ENCODE measurements around the gene TPCN2.
A peak's percentile ranks its signal among the peaks of the same experiment; 100 is the strongest.
"Not testable (repeated sequence)": the region's sequence is repeated elsewhere in the genome, so short reads cannot be mapped to it uniquely, and the experiment has no call there.

TPCN2 gene

DNA sequence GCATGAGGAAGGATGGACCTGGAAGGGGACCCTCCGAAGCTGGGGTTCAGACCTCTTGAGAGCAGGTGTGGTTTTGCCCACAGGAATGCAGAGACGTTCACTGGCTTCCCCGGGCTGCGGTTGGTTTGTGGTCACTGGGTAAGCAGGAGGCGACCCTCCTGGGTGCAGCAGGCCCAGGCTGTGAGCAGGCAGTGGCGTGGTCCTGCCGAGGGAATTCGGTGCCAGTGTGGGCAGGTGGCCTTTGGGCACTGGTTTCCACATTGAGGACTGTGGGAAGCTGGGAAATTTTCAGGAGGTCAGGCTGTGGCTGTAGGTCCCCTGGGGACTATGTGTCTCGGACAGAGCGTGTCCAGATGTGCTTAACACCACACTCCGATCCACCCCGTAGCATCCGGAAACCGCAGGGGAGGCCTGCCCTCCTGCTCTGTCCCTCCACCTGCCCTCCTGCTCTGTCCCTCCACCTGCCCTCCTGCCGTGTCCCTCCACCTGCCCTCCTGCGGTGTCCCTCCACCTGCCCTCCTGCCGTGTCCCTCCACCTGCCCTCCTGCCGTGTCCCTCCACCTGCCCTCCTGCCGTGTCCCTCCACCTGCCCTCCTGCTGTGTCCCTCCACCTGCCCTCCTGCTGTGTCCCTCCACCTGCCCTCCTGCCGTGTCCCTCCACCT, 27.5 kb downstream of the TPCN2 start:
- H3K4me1 ChIP-seq (ENCODE audit: control insufficient read depth, insufficient read depth, low read depth, low read length), result peaks cover 33% of the 10 kb centered on the region
- H3K14ac ChIP-seq (ENCODE audit: low read length in 2 of 2), result no peak overlapping the region
- peaks cover 8% of the 10 kb centered on the region for H3K79me1 ChIP-seq (replicated peaks; ENCODE audit: low read length, poor library complexity, severe bottlenecking)
- no peak overlapping the region for H3K23ac ChIP-seq (ENCODE audit: low read length in 2 of 2)
- no peaks in the 10 kb centered on the region for H3K27me3 ChIP-seq (ENCODE audit: control insufficient read depth in 1 of 2, insufficient read depth in 1 of 2, low read length in 2 of 2)
- H3K9me3 ChIP-seq (ENCODE audit: control insufficient read depth, low read length), result no peaks in the 10 kb centered on the region
- no peak overlapping the region for H4K8ac ChIP-seq (ENCODE audit: low read length)
- no peak overlapping the region for H2AK5ac ChIP-seq (ENCODE audit: low read length, severe bottlenecking)
- H4K91ac ChIP-seq (ENCODE audit: low read length), result no peak overlapping the region
- no peak overlapping the region for H3K4ac ChIP-seq (ENCODE audit: low read depth in 1 of 2, low read length in 2 of 2)
- H2BK12ac ChIP-seq (ENCODE audit: low read length in 2 of 2), result no peak overlapping the region
- no peak overlapping the region for H3K18ac ChIP-seq (ENCODE audit: low read depth in 1 of 2, low read length in 2 of 2)
- H2BK15ac ChIP-seq (ENCODE audit: low read depth, poor library complexity, severe bottlenecking), result no peak overlapping the region
- peaks cover 47 to 52% of the 10 kb centered on the region in 2 experiments for H3K36me3 ChIP-seq (ENCODE audit: control insufficient read depth in 1 of 2, insufficient read depth in 2 of 2, low read depth in 1 of 2, low read length in 2 of 2)
- no peak overlapping the region for H3K27ac ChIP-seq (ENCODE audit: low read length, poor library complexity, severe bottlenecking)
- no peak overlapping the region for H3K4me2 ChIP-seq (ENCODE audit: low read length, poor library complexity, severe bottlenecking)
- no peak for DNase-seq
- H3K4me3 ChIP-seq (ENCODE audit: insufficient read depth in 1 of 2, low read depth in 1 of 2, low read length in 2 of 2), result no peak overlapping the region
- H2BK5ac ChIP-seq (ENCODE audit: low read depth, low read length, poor library complexity, severe bottlenecking), result no peak overlapping the region
- H2AFZ ChIP-seq (ENCODE audit: low read depth, low read length), result no peak overlapping the region
- WGBS, result 80% methylated on average over 19 of the region's 20 CpGs
- H2BK120ac ChIP-seq (ENCODE audit: low read depth, low read length), result no peak overlapping the region
- peak overlapping the region; percentile 42 for H3K9ac ChIP-seq (ENCODE audit: low read length)

DNA sequence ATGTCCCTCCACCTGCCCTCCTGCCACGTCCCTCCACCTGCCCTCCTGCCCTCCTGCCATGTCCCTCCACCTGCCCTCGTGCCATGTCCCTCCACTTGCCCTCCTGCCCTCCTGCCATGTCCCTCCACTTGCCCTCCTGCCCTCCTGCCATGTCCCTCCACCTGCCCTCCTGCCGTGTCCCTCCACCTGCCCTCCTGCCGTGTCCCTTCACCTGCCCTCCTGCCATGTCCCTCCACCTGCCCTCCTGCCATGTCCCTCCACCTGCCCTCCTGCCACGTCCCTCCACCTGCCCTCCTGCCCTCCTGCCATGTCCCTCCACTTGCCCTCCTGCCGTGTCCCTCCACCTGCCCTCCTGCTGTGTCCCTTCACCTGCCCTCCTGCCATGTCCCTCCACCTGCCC, 28.2 kb downstream of the TPCN2 start:
- not testable (repeated sequence) for H3K27me3 ChIP-seq (ENCODE audit: control insufficient read depth in 1 of 2, insufficient read depth in 1 of 2, low read length in 2 of 2); H3K18ac ChIP-seq (ENCODE audit: low read depth in 1 of 2, low read length in 2 of 2)

DNA sequence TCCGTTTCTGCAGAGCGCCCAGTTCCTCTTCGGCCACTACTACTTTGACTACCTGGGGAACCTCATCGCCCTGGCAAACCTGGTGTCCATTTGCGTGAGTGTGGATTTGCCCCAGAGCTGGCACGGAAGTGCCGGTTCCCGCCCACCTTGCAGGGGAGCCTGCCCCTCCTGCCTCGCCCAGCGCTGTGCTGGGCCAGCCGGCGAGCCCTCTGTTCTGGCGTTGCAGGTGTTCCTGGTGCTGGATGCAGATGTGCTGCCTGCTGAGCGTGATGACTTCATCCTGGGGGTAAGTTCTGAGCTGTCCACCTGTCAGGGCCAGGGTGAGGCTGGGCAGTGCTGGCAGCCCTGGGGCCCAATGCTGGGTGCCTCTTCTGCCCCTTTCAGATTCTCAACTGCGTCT, 29.8 kb downstream of the TPCN2 start:
- Histone ChIP-seq H3K9me3 (ENCODE audit: control insufficient read depth, low read length) (no peaks in the 10 kb centered on the region), H2BK15ac (ENCODE audit: low read depth, poor library complexity, severe bottlenecking) (no peak overlapping the region), H3K79me1 (replicated peaks; ENCODE audit: low read length, poor library complexity, severe bottlenecking) (peaks cover 4% of the 10 kb centered on the region), H3K27ac (ENCODE audit: low read length, poor library complexity, severe bottlenecking) (no peak overlapping the region), H3K14ac (ENCODE audit: low read length in 2 of 2) (no peak overlapping the region), H3K9ac (ENCODE audit: low read length) (no peak overlapping the region), H3K18ac (ENCODE audit: low read depth in 1 of 2, low read length in 2 of 2) (no peak overlapping the region), H4K8ac (ENCODE audit: low read length) (no peak overlapping the region), H3K27me3 (ENCODE audit: control insufficient read depth in 1 of 2, insufficient read depth in 1 of 2, low read length in 2 of 2) (no peaks in the 10 kb centered on the region), H3K23ac (ENCODE audit: low read length in 2 of 2) (no peak overlapping the region), H4K91ac (ENCODE audit: low read length) (no peak overlapping the region), H3K36me3 (ENCODE audit: control insufficient read depth in 1 of 2, insufficient read depth in 2 of 2, low read depth in 1 of 2, low read length in 2 of 2) (peaks cover 44 to 49% of the 10 kb centered on the region in 2 experiments), H2BK5ac (ENCODE audit: low read depth, low read length, poor library complexity, severe bottlenecking) (no peak overlapping the region), H3K4me1 (ENCODE audit: control insufficient read depth, insufficient read depth, low read depth, low read length) (peaks cover 37% of the 10 kb centered on the region), H3K4me2 (ENCODE audit: low read length, poor library complexity, severe bottlenecking) (no peak overlapping the region), H2AK5ac (ENCODE audit: low read length, severe bottlenecking) (no peak overlapping the region), H2BK12ac (ENCODE audit: low read length in 2 of 2) (no peak overlapping the region), H3K4me3 (ENCODE audit: insufficient read depth in 1 of 2, low read depth in 1 of 2, low read length in 2 of 2) (no peak overlapping the region), H2AFZ (ENCODE audit: low read depth, low read length) (no peak overlapping the region), H2BK120ac (ENCODE audit: low read depth, low read length) (no peak overlapping the region), H3K4ac (ENCODE audit: low read depth in 1 of 2, low read length in 2 of 2) (no peak overlapping the region)
- no peak for DNase-seq
- WGBS, result 96% methylated on average over 15 of the region's 15 CpGs

More for the DNA sequence above, 28.2 kb downstream of the TPCN2 start:
- not testable (repeated sequence) for H3K9ac ChIP-seq (ENCODE audit: low read length); H2BK120ac ChIP-seq (ENCODE audit: low read depth, low read length); H2BK12ac ChIP-seq (ENCODE audit: low read length in 2 of 2); H2BK5ac ChIP-seq (ENCODE audit: low read depth, low read length, poor library complexity, severe bottlenecking); H3K79me1 ChIP-seq (replicated peaks; ENCODE audit: low read length, poor library complexity, severe bottlenecking); H3K27ac ChIP-seq (ENCODE audit: low read length, poor library complexity, severe bottlenecking); H4K91ac ChIP-seq (ENCODE audit: low read length); H3K4me3 ChIP-seq (ENCODE audit: insufficient read depth in 1 of 2, low read depth in 1 of 2, low read length in 2 of 2); H4K8ac ChIP-seq (ENCODE audit: low read length); H3K23ac ChIP-seq (ENCODE audit: low read length in 2 of 2); H2AK5ac ChIP-seq (ENCODE audit: low read length, severe bottlenecking); H3K9me3 ChIP-seq (ENCODE audit: control insufficient read depth, low read length); H2BK15ac ChIP-seq (ENCODE audit: low read depth, poor library complexity, severe bottlenecking); H3K14ac ChIP-seq (ENCODE audit: low read length in 2 of 2); H2AFZ ChIP-seq (ENCODE audit: low read depth, low read length); H3K4me2 ChIP-seq (ENCODE audit: low read length, poor library complexity, severe bottlenecking); DNase-seq; H3K4ac ChIP-seq (ENCODE audit: low read depth in 1 of 2, low read length in 2 of 2)
- Histone ChIP-seq H3K36me3 (ENCODE audit: control insufficient read depth in 1 of 2, insufficient read depth in 2 of 2, low read depth in 1 of 2, low read length in 2 of 2) (peaks cover 47 to 52% of the 10 kb centered on the region in 2 experiments), H3K4me1 (ENCODE audit: control insufficient read depth, insufficient read depth, low read depth, low read length) (peaks cover 35% of the 10 kb centered on the region)
- 79% methylated on average over 6 of the region's 6 CpGs for WGBS

DNA sequence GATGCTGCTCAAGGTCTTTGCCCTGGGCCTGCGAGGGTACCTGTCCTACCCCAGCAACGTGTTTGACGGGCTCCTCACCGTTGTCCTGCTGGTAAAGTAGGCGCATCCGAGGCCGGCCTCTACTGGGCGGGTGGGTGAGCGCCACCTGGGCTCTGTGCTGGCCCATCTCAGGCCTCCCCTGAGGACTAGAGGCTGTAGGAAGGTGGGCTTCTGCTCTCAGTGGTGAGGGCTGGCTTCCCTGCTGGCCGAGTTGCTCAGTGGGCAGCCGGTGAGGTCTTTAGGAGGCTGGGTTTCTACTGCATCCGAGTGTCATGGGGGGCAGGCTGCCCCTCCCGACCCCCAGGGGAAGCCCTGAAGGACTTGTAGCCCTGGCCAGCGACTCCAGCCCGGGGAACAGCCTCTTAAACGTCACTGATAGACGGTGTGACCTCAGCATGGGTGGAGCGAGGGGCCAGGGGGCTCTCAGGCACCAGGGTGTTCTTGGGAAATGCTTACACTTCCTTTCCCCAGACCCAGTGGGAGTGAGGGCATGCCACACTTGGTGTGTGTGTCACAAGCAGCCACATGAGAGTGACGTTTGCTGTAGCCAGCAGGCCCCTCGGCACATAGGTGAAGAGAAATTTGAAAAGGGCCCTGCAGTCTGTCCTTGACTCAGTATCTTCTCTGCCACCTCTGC, 30.3 kb downstream of the TPCN2 start:
- no peak overlapping the region for H2BK12ac ChIP-seq (ENCODE audit: low read length in 2 of 2)
- no peak overlapping the region for H2AK5ac ChIP-seq (ENCODE audit: low read length, severe bottlenecking)
- H2BK15ac ChIP-seq (ENCODE audit: low read depth, poor library complexity, severe bottlenecking), result no peak overlapping the region
- H2BK5ac ChIP-seq (ENCODE audit: low read depth, low read length, poor library complexity, severe bottlenecking), result no peak overlapping the region
- no peak for DNase-seq
- peaks cover 4% of the 10 kb centered on the region for H3K79me1 ChIP-seq (replicated peaks; ENCODE audit: low read length, poor library complexity, severe bottlenecking)
- H3K4ac ChIP-seq (ENCODE audit: low read depth in 1 of 2, low read length in 2 of 2), result no peak overlapping the region
- H3K4me2 ChIP-seq (ENCODE audit: low read length, poor library complexity, severe bottlenecking), result no peak overlapping the region
- no peak overlapping the region for H3K9ac ChIP-seq (ENCODE audit: low read length)
- H3K23ac ChIP-seq (ENCODE audit: low read length in 2 of 2), result no peak overlapping the region
- H3K27me3 ChIP-seq (ENCODE audit: control insufficient read depth in 1 of 2, insufficient read depth in 1 of 2, low read length in 2 of 2), result no peaks in the 10 kb centered on the region
- no peak overlapping the region for H2AFZ ChIP-seq (ENCODE audit: low read depth, low read length)
- no peak overlapping the region for H3K14ac ChIP-seq (ENCODE audit: low read length in 2 of 2)
- H3K4me3 ChIP-seq (ENCODE audit: insufficient read depth in 1 of 2, low read depth in 1 of 2, low read length in 2 of 2), result no peak overlapping the region
- no peak overlapping the region for H3K27ac ChIP-seq (ENCODE audit: low read length, poor library complexity, severe bottlenecking)
- no peak overlapping the region for H4K8ac ChIP-seq (ENCODE audit: low read length)
- H3K4me1 ChIP-seq (ENCODE audit: control insufficient read depth, insufficient read depth, low read depth, low read length), result peaks cover 39% of the 10 kb centered on the region
- H3K9me3 ChIP-seq (ENCODE audit: control insufficient read depth, low read length), result no peaks in the 10 kb centered on the region
- H3K36me3 ChIP-seq (ENCODE audit: control insufficient read depth in 1 of 2, insufficient read depth in 2 of 2, low read depth in 1 of 2, low read length in 2 of 2), result peaks cover 43 to 48% of the 10 kb centered on the region in 2 experiments
- 92% methylated on average over 20 of the region's 20 CpGs for WGBS
- H3K18ac ChIP-seq (ENCODE audit: low read depth in 1 of 2, low read length in 2 of 2), result no peak overlapping the region
- H2BK120ac ChIP-seq (ENCODE audit: low read depth, low read length), result no peak overlapping the region
- H4K91ac ChIP-seq (ENCODE audit: low read length), result no peak overlapping the region
